Measurements from ENCODE around the gene OR2AG1.

OR2AG1 gene

DNA sequence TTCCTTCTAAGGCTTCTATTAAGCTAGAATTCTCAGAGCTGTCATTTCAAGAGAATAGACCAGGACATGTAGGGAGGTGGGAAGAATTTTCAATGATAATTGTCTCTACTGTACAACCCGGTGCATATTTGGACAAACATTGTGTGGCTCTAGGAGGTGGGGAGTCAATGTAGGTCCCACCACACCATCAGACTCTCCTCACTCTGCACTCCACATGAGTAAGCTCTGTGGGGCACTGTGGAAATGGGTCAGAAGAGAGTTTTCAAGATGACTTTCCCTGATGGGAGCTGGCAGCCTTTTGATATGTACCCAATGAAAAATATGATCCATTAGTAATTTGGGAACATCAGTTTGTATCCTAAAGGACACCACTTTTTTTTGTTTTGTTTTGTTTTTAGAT, 44.2 kb upstream of the OR2AG1 start:
- no peak for TF ChIP-seq CTCF (IDR thresholded peaks at IDR 0.05; ENCODE audit: control extremely low read depth, extremely low read depth, low read depth, missing control alignments)
- POLR2A ChIA-PET: no interaction called here
- DNase-seq (ENCODE audit: extremely low spot score): no peak
- CTCF ChIA-PET: interaction anchor here (0.6 to 10.9 kb wide), 12 partner anchors 10 to 773 kb away, joined by 3 to 259 read pairs (median 5); partner anchors contain the start of gene MRPL17

GRCh38 chr11:6742260-6742659, 40.6 kb upstream of the OR2AG1 start:
- ChIA-PET CTCF (interaction anchor here (0.7 to 10.9 kb wide), 5 partner anchors 8 to 36 kb away, joined by 3 to 259 read pairs (median 5); no protein-coding TSS in a partner anchor), POLR2A (no interaction called here)
- TF ChIP-seq CTCF (IDR thresholded peaks at IDR 0.05; ENCODE audit: control extremely low read depth, extremely low read depth, low read depth, missing control alignments): no peak
- no peak for DNase-seq (ENCODE audit: extremely low spot score)

DNA sequence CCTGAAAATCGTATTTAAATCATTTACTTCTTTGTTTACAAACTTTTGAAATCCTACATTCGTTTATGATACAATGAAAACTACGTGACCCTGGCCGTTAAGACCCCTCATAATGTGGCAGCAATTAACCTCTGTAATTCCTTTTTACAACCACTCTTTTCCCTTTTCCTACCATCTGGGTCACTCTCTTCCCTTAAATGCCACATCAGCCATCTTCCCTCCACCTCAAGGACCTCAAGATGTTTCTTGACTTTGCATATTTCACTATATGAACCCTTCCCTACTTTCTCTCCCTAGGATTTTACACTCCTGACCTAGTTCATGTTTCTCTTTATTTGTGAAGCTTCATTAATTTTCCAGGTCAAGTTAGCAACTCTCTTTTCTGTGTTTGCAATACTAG, 37.8 kb upstream of the OR2AG1 start:
- CTCF ChIA-PET: interaction anchor here (0.9 to 15.2 kb wide), 6 partner anchors 7 to 366 kb away, joined by 3 to 259 read pairs (median 7); partner anchors contain the start of gene MRPL17
- TF ChIP-seq CTCF (IDR thresholded peaks at IDR 0.05; ENCODE audit: control extremely low read depth, extremely low read depth, low read depth, missing control alignments): no peak
- POLR2A ChIA-PET: no interaction called here
- DNase-seq (ENCODE audit: extremely low spot score): no peak

GRCh38 chr11:6745465-6746015, 37.3 kb upstream of the OR2AG1 start:
- POLR2A ChIA-PET: no interaction called here
- TF ChIP-seq CTCF (IDR thresholded peaks at IDR 0.05; ENCODE audit: control extremely low read depth, extremely low read depth, low read depth, missing control alignments): no peak
- CTCF ChIA-PET: interaction anchor here (0.9 to 15.2 kb wide), 8 partner anchors 8 to 366 kb away, joined by 3 to 259 read pairs (median 6); partner anchors contain the start of gene MRPL17
- peak; percentile 35 for DNase-seq (ENCODE audit: extremely low spot score)

GRCh38 chr11:6746086-6746618, 36.7 kb upstream of the OR2AG1 start:
- ChIA-PET POLR2A (no interaction called here), CTCF (interaction anchor here (0.9 to 15.2 kb wide), 8 partner anchors 8 to 367 kb away, joined by 3 to 259 read pairs (median 6); partner anchors contain the start of gene MRPL17)
- no peak for TF ChIP-seq CTCF (IDR thresholded peaks at IDR 0.05; ENCODE audit: control extremely low read depth, extremely low read depth, low read depth, missing control alignments)
- peak; percentile 44 for DNase-seq (ENCODE audit: extremely low spot score)

DNA sequence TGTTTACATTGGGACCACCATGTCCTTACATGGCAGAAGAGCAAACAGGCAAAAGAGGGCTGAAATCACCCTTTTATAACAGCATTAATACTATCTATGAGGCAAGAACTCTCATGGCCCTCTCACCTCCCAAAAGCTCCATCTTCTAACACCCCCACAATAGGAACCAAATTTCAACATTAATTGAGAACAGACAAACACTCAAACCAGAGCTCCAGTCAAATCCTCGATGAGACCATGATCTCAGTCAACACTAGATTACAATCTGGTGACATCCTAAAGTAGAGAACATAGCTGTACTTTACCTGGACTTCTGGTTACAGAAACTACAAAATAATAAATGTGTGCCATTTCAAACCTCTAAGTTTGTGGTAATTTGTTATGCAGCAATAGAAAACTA, 36.2 kb upstream of the OR2AG1 start:
- CTCF ChIA-PET: interaction anchor here (1.5 to 15.2 kb wide), 5 partner anchors 9 to 367 kb away, joined by 5 to 259 read pairs (median 8); partner anchors contain the start of gene MRPL17

More for the DNA sequence above, 36.2 kb upstream of the OR2AG1 start:
- no peak for TF ChIP-seq CTCF (IDR thresholded peaks at IDR 0.05; ENCODE audit: control extremely low read depth, extremely low read depth, low read depth, missing control alignments)
- DNase-seq (ENCODE audit: extremely low spot score): no peak
- POLR2A ChIA-PET: no interaction called here

Data from GM10248 (cell line).